Hepatocyte (in vitro differentiated cells): Measurements from ENCODE around the gene XPO6.

Experiments used
- EZH2 ChIP-seq: fragments of 200-600 bp; sonication (generic); IDR thresholded peaks from 2 replicates; pipeline ENCODE4 v1.6.1; 2016; ENCODE audit warnings: antibody characterized with exemption, mild to moderate bottlenecking, borderline replicate concordance
- EZH2phosphoT487 ChIP-seq: fragments of 200-600 bp; sonication (generic); IDR thresholded peaks from one replicate; pipeline ENCODE4 v1.6.1; 2018; ENCODE audit warnings: antibody characterized with exemption, mild to moderate bottlenecking, low read depth, moderate library complexity; ENCODE audit not compliant: unreplicated experiment, severe bottlenecking
- TF ChIP-seq, protein P1 (sequence below): fragments of 200-600 bp; sonication (generic); IDR thresholded peaks from 2 replicates; pipeline ENCODE4 v1.5.1; 2016; ENCODE audit warnings: antibody characterized with exemption, mild to moderate bottlenecking; ENCODE audit not compliant: poor library complexity

DNA sequence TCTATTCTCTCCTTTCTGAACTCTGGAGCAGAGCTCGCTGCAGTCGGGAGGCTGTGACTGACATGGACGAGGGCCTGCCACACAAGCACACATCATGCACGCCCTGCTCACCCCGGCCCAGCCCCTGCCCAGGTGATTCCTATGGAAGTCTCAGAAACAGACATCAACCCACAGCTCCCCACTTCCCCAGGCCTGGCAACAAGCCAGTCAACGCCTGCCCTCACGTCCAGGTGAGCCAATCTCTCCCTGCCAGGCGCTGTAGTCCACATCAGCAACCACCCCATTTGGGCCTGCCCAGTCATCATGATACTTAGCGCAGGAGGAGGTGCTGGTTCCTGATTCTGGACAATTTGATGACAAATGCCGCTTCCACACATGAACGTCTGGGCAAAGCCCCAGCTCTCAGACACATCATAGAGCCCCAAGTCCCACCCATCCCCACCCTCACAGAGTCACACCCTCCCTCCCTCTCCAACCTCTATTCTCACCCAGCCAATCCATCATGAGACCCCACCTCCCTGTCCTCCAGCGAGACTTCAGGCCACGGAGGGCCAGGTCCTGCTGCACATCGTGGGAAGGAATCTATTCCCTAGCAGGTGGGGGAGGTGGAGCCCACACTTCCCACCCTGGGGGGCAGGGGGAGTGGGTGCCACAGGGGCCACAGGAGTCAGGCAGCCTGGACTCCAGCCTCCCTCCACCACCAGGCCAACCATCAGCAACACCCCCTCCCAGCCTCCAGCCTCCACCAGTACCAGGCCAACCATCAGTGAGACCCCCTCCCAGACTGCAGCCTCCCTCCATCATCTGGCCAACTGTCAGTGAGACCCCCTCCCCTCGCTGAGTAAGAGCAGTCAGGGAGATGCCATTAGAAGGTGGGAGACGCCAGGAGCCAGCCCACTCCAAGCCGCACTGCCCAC lies 114.5 kb downstream of the XPO6 start:
- TF ChIP-seq EZH2 = no peak
- TF ChIP-seq, protein P1, sequence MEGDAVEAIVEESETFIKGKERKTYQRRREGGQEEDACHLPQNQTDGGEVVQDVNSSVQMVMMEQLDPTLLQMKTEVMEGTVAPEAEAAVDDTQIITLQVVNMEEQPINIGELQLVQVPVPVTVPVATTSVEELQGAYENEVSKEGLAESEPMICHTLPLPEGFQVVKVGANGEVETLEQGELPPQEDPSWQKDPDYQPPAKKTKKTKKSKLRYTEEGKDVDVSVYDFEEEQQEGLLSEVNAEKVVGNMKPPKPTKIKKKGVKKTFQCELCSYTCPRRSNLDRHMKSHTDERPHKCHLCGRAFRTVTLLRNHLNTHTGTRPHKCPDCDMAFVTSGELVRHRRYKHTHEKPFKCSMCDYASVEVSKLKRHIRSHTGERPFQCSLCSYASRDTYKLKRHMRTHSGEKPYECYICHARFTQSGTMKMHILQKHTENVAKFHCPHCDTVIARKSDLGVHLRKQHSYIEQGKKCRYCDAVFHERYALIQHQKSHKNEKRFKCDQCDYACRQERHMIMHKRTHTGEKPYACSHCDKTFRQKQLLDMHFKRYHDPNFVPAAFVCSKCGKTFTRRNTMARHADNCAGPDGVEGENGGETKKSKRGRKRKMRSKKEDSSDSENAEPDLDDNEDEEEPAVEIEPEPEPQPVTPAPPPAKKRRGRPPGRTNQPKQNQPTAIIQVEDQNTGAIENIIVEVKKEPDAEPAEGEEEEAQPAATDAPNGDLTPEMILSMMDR = no peak
- TF ChIP-seq EZH2phosphoT487 = no peak
